Activated gamma-delta T cell treated with anti-CD3 and anti-CD28 coated beads, Interleukin-2, amount 50 U/mL, for 16 hours (primary cell): ENCODE measurements around the gene HPRT1.

ENCODE experiments used
- DNase-seq: peaks from one replicate; pipeline ENCODE4 v3.0.0-alpha.2; 2020; ENCODE audit warnings: low read depth

The HPRT1 gene

GRCh38 chrX:134544135-134544512 is 84.2 kb downstream of the HPRT1 start:
- no peak for DNase-seq

- DNase-seq, result no peak
Measured at GRCh38 chrX:134544513-134545151, 84.7 kb downstream of the HPRT1 start.

- DNase-seq, result no peak
Measured at GRCh38 chrX:134545510-134545909, 85.5 kb downstream of the HPRT1 start.

GRCh38 chrX:134546187-134546586 is 86.2 kb downstream of the HPRT1 start:
- DNase-seq, result no peak

GRCh38 chrX:134547047-134547679 is 87.2 kb downstream of the HPRT1 start:
- no peak for DNase-seq

GRCh38 chrX:134548257-134549201 is 88.6 kb downstream of the HPRT1 start:
- no peak for DNase-seq
